Astrocyte of the cerebellum (primary cell): ENCODE measurements around the gene CD19.
A peak's percentile ranks its signal among the peaks of the same experiment; 100 is the strongest.
"Not testable (repeated sequence)": the region's sequence is repeated elsewhere in the genome, so short reads cannot be mapped to it uniquely, and the experiment has no call there.

ENCODE experiments used
- DNase-seq: peaks from one replicate; pipeline ENCODE4 v3.0.0-alpha.2; 2011; ENCODE audit warnings: low read depth
- H3K4me3 ChIP-seq: 2 replicates; pipeline ENCODE4 v1.5.1; 2011; ENCODE audit warnings: mild to moderate bottlenecking, low read depth, low read length, moderate library complexity
- CTCF ChIP-seq: IDR thresholded peaks from 2 replicates; pipeline ENCODE4 v1.5.1; 2012; ENCODE audit warnings: low read length, low read depth, moderate library complexity, mild to moderate bottlenecking; ENCODE audit errors: missing control alignments
- in situ Hi-C: cut with HindIII; loops from 2 replicates; pipeline ENCODE4 v1.10.0; 2017; ENCODE audit warnings: low sequenced_read_pairs

The CD19 gene

DNA sequence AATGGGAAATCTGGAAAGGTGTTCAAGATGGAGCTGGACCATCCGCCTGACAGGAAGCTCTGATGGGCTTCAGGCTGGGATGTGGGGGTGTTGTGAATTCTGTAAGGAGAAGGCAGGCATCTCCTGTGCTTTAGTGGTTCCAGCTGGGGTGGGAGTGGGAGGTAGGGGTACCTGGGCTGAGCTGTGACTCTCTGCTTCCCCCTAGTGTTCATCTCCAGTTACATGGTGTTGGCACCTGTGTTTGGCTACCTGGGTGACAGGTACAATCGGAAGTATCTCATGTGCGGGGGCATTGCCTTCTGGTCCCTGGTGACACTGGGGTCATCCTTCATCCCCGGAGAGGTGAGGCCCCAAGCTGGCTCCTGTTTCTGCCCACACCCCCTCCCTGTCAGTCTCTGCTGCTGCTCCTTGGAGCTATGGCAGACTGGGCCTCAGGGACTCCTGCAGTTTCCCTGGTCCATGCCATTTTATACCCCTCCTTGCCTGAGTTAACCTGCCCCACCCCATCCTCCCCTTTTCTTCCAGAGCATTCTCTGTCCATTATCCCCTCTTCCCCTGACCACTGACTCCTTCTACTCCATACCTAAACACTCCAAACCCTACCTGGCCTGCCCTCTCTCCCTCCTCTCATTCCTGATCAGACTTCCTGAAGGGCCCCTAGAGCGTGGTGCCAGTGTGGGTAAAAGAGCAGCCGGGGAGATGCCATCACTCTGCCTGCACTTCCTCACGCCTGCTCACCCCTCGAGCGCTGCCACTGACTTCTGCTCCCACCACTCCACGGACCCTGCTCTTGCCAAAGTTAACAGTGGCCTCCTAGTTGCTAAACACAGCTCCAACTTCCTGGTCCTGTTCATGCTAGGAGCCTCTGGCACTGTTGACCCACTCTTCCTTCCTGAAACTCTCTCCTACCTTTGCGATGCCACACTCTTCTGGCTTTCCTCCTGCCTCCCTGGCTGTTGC, 46.2 kb downstream of the CD19 start:
- peak; percentile 44 for TF ChIP-seq CTCF
- no peak for DNase-seq
- in situ Hi-C loops: no loop called here
- no peak overlapping the region for H3K4me3 ChIP-seq

GRCh38 chr16:28980330-28980729, 48.6 kb downstream of the CD19 start:
- DNase-seq, H3K4me3 ChIP-seq, in situ Hi-C loops: not testable (repeated sequence)

DNA sequence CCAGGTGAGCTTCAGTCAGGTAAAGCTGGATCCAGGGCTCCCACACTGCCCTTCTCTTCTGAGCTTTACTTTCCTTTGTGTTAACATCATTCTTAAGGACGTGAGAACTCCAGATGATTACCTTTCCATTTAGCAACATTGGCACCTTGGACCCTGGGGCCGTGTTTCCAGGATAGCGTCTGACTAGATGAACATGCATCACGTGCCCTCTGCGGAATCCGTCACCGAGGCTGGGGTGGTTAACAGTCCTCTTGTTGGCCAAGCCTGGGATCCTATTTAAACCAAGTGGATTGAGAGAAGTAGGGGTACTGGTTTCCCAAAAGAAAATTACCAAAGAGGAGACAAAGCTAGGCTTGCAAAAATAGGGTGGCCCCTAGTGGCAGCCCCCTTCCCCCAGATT, 49.2 kb downstream of the CD19 start:
- TF ChIP-seq CTCF: no peak
- no peak overlapping the region for H3K4me3 ChIP-seq
- in situ Hi-C loops: no loop called here
- DNase-seq: no peak

DNA sequence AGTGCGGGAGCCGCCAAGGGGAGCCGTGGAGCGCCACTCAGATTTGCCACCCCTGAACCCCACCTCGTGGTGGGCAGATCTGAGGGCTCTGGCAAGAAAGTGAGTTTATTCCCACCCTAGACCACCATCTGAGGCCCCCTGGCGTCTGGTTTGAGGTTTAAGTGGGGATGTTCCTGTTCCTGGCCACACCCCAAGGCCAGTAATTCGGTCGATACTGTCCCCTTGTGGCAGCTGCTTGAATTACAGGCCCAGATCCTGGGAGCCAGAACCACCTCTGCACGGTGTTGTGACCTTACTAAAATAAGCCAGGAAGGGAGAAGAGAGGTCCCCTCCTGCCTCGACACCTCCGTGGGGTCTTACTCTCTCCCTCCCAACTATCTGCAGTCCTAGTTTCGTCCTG, 49.7 kb downstream of the CD19 start:
- DNase-seq: no peak
- in situ Hi-C loops: no loop called here
- H3K4me3 ChIP-seq: no peak overlapping the region
- TF ChIP-seq CTCF: peak; percentile 56

DNA sequence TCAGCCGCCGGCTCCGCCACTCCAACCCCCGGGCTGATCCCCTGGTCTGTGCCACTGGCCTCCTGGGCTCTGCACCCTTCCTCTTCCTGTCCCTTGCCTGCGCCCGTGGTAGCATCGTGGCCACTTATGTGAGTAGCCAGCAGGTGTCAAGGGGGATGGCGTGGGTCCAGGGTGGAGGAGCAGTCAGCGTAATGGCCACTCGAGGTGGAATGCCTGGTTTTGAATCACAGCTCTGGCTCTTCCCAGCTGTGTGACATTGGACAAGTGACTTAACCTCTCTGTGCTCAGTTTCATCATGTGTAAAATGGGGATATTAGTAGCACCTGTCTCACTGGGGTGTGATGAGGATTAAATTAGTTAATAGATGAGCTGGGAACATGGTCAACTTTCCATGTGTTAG, 50.6 kb downstream of the CD19 start:
- in situ Hi-C loops: no loop called here
- no peak overlapping the region for H3K4me3 ChIP-seq
- TF ChIP-seq CTCF: no peak
- no peak for DNase-seq

- DNase-seq: no peak
- in situ Hi-C loops: no loop called here
These were observed 51.2 kb downstream of the CD19 start for GRCh38 chr16:28982949-28983348.

More at GRCh38 chr16:28982949-28983348, 51.2 kb downstream of the CD19 start:
- no peak overlapping the region for H3K4me3 ChIP-seq
- no peak for TF ChIP-seq CTCF
